BE2C (cell line): Measurements from ENCODE around the gene HSD3B1.
"Not testable (repeated sequence)": the region's sequence is repeated elsewhere in the genome, so short reads cannot be mapped to it uniquely, and the experiment has no call there.

Source experiments
- DNase-seq: peaks from one replicate; pipeline ENCODE4 v3.0.0-alpha.2; 2020
- H3K27me3 ChIP-seq: fragments of 250-450 bp; sonication (Bioruptor Pico); 2 replicates; pipeline ENCODE4 v1.5.1; 2020; ENCODE audit warnings: mild to moderate bottlenecking
- H3K36me3 ChIP-seq: fragments of 250-450 bp; sonication (Bioruptor Pico); 2 replicates; pipeline ENCODE4 v1.5.1; 2020; ENCODE audit warnings: mild to moderate bottlenecking
- H3K4me1 ChIP-seq: fragments of 250-450 bp; sonication (Bioruptor Pico); 2 replicates; pipeline ENCODE4 v1.5.1; 2020
- H3K4me3 ChIP-seq: 2 replicates; pipeline ENCODE4 v1.5.1; 2011; ENCODE audit warnings: low read depth, low read length
- H3K9me3 ChIP-seq: fragments of 250-450 bp; sonication (Bioruptor Pico); 2 replicates; pipeline ENCODE4 v1.5.1; 2020
- CTCF ChIP-seq: IDR thresholded peaks from 2 replicates; pipeline ENCODE4 v1.5.1; 2012; ENCODE audit warnings: mild to moderate bottlenecking, low read depth, low read length

The HSD3B1 gene

GRCh38 chr1:119510046-119510445 lies 3.0 kb downstream of the HSD3B1 start:
- no peaks in the 10 kb centered on the region for H3K27me3 ChIP-seq
- DNase-seq = no peak

GRCh38 chr1:119515221-119515620 lies 8.2 kb downstream of the HSD3B1 start:
- no peak for TF ChIP-seq CTCF
- H3K4me3 ChIP-seq = no peak overlapping the region
- H3K36me3 ChIP-seq = no peaks in the 10 kb centered on the region
- no peaks in the 10 kb centered on the region for H3K4me1 ChIP-seq
- no peak for DNase-seq
- H3K27me3 ChIP-seq = no peaks in the 10 kb centered on the region
- H3K9me3 ChIP-seq = no peaks in the 10 kb centered on the region

More at GRCh38 chr1:119510046-119510445, 3.0 kb downstream of the HSD3B1 start:
- no peak for TF ChIP-seq CTCF
- H3K4me3 ChIP-seq = no peak overlapping the region
- no peaks in the 10 kb centered on the region for H3K36me3 ChIP-seq
- H3K9me3 ChIP-seq = no peaks in the 10 kb centered on the region
- H3K4me1 ChIP-seq = no peaks in the 10 kb centered on the region

DNA sequence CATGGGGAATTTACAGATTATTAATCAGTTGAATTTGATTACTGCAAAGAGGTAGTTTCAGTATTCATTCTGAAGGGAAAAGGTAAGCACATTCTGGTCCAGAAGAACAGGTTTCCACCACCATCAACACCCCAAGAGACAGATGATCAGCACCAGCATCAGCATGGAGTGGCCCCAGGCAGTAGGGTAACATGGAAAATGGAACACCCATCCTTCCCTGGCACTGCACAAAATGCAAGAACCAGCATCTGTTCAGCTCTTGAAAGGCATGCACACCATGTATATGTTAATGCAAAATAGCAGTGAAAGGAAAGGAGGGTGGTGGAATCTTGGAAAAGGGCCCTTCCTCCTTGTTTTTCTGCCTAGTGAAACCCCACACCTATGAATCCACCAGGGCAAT lies 9.2 kb downstream of the HSD3B1 start:
- no peaks in the 10 kb centered on the region for H3K27me3 ChIP-seq
- no peaks in the 10 kb centered on the region for H3K4me1 ChIP-seq
- no peak overlapping the region for H3K4me3 ChIP-seq
- H3K36me3 ChIP-seq = no peaks in the 10 kb centered on the region
- no peak for DNase-seq
- no peak for TF ChIP-seq CTCF
- H3K9me3 ChIP-seq = no peaks in the 10 kb centered on the region

- no peaks in the 10 kb centered on the region for H3K27me3 ChIP-seq
- no peak for DNase-seq
Measured at GRCh38 chr1:119516680-119517079, 9.7 kb downstream of the HSD3B1 start.

DNA sequence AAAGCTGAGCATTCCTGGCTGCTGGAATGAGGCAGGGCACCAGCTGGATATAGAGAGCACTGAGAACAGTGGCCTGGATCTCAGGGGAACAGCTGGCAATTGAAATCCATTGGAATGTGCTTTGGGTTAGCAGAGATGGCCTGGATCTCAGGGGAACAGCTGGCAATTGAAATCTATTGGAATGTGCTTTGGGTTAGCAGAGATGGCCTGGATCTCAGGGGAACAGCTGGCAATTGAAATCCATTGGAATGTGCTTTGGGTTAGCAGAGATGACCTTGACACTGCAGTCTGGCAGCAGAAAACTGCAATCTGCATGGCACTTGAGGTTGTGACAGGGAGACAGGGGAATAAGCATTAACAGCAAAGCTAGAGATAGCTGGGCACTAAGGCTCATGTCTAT lies 10.7 kb downstream of the HSD3B1 start:
- H3K4me1 ChIP-seq, DNase-seq, H3K4me3 ChIP-seq, H3K27me3 ChIP-seq, H3K9me3 ChIP-seq, H3K36me3 ChIP-seq: not testable (repeated sequence)

More at GRCh38 chr1:119516680-119517079, 9.7 kb downstream of the HSD3B1 start:
- TF ChIP-seq CTCF = no peak
- no peaks in the 10 kb centered on the region for H3K36me3 ChIP-seq
- H3K4me3 ChIP-seq = no peak overlapping the region
- H3K4me1 ChIP-seq = no peaks in the 10 kb centered on the region
- no peaks in the 10 kb centered on the region for H3K9me3 ChIP-seq

DNA sequence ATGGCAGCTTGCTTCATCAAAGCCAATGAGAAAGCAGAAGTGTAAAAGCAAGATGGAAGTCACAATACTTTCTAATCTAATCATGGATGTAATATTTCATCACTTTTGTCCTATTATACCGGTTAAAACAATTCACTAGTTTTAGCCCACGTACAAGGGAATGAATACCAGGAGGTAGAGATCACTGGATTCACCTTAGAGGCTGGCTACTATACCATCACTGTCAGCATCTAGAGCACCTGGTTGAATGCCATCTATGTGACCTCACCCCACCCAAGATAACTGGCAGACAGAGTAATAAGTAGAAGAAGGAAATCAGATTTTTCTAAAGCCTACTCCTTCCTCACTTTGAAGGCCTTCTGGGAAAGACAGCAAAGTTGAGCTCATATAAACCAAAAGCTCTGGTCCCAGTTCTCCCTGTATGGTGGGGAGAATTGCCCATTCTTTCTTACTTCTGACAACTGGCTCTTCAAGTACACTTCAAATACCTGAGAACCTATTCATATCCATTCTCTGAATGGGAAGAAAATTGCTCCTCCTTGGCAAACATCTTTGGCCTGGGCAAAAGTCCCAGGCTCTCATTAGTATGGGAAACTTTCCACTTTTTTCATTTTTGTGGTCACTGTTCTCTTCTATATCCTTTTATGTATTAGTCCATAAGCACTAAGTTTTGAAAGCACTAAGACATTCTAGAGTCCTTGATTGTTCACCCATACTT lies 24.8 kb downstream of the HSD3B1 start:
- H3K9me3 ChIP-seq = no peaks in the 10 kb centered on the region; the same call in 1 of the 2 replicates
- TF ChIP-seq CTCF = no peak
- H3K27me3 ChIP-seq = no peaks in the 10 kb centered on the region
- DNase-seq = no peak
- H3K36me3 ChIP-seq = no peaks in the 10 kb centered on the region
- no peaks in the 10 kb centered on the region for H3K4me1 ChIP-seq
- H3K4me3 ChIP-seq = no peak overlapping the region
